HL-60 (cell line): ENCODE results near the gene HMX2.

ENCODE experiments used
- DNase-seq, 2 experiments: peaks; one replicate each; pipeline ENCODE4 v3.0.0-alpha.2; 2010 to 2020; ENCODE audit warnings: low read depth in 1 of 2, low spot score in 1 of 2
- H3K27ac ChIP-seq: fragments of 250-450 bp; sonication (Bioruptor Pico); replicated peaks from 2 replicates; pipeline ENCODE4 v1.5.1; 2020; ENCODE audit warnings: mild to moderate bottlenecking, moderate library complexity
- H3K27me3 ChIP-seq: fragments of 250-450 bp; sonication (Bioruptor Pico); 2 replicates; pipeline ENCODE4 v1.5.1; 2021; ENCODE audit warnings: mild to moderate bottlenecking, moderate library complexity; ENCODE audit not compliant: insufficient read depth, poor library complexity, severe bottlenecking
- H3K4me3 ChIP-seq: replicated peaks from 2 replicates; pipeline ENCODE4 v1.5.1; 2011; ENCODE audit warnings: mild to moderate bottlenecking, control low read depth, low read length; ENCODE audit not compliant: insufficient read depth
- CTCF ChIP-seq: IDR thresholded peaks from one replicate; pipeline ENCODE4 v1.5.1; 2011; ENCODE audit warnings: low read length, control low read depth, inconsistent platforms; ENCODE audit not compliant: insufficient read depth
- GABPA ChIP-seq: IDR thresholded peaks from 2 replicates; pipeline ENCODE4 v1.6.1; 2012; ENCODE audit warnings: low read depth
- POLR2AphosphoS5 ChIP-seq: IDR thresholded peaks from 2 replicates; pipeline ENCODE4 v1.6.1; 2012; ENCODE audit warnings: low read depth
- REST ChIP-seq: IDR thresholded peaks from 2 replicates; pipeline ENCODE4 v1.6.1; 2012; ENCODE audit warnings: low read depth; ENCODE audit not compliant: insufficient replicate concordance
- SPI1 ChIP-seq: IDR thresholded peaks from 2 replicates; pipeline ENCODE4 v1.6.1; 2012; ENCODE audit warnings: low read depth, mild to moderate bottlenecking, borderline replicate concordance

Gene HMX2

GRCh38 chr10:123140164-123140982 is 7.6 kb upstream of the HMX2 start:
- Histone ChIP-seq H3K27ac (no peak overlapping the region), H3K27me3 (peaks cover 95% of the 10 kb centered on the region), H3K4me3 (no peak overlapping the region)
- DNase-seq, result no peak
- no peak for TF ChIP-seq CTCF
- TF ChIP-seq GABPA, result no peak
- TF ChIP-seq POLR2AphosphoS5, result no peak
- no peak for TF ChIP-seq REST
- no peak for TF ChIP-seq SPI1

- DNase-seq, result no peak
- H3K4me3 ChIP-seq, result no peak overlapping the region
- TF ChIP-seq REST (no peak), CTCF (no peak), POLR2AphosphoS5 (no peak), GABPA (no peak), SPI1 (no peak)
- no peak overlapping the region for H3K27ac ChIP-seq
- H3K27me3 ChIP-seq, result peaks cover 95% of the 10 kb centered on the region
Measured at GRCh38 chr10:123140983-123141390, 6.9 kb upstream of the HMX2 start.

GRCh38 chr10:123141791-123142700 is 5.9 kb upstream of the HMX2 start:
- TF ChIP-seq CTCF (no peak), REST (no peak), SPI1 (no peak), GABPA (no peak), POLR2AphosphoS5 (no peak)
- no peak overlapping the region for H3K4me3 ChIP-seq
- DNase-seq, result no peak
- H3K27ac ChIP-seq, result no peak overlapping the region
- peaks cover 94% of the 10 kb centered on the region for H3K27me3 ChIP-seq
